LNCAP (cell line): ENCODE data around the gene JARID2.

ENCODE experiments used
- CTCF ChIP-seq: fragments of 450-650 bp; IDR thresholded peaks from 2 replicates; pipeline ENCODE4 v1.5.1; 2017; ENCODE audit warnings: mild to moderate bottlenecking

JARID2 gene

GRCh38 chr6:15389765-15390723 lies 144.2 kb downstream of the JARID2 start:
- TF ChIP-seq CTCF = no peak; the same call in 1 of the 2 replicates

DNA sequence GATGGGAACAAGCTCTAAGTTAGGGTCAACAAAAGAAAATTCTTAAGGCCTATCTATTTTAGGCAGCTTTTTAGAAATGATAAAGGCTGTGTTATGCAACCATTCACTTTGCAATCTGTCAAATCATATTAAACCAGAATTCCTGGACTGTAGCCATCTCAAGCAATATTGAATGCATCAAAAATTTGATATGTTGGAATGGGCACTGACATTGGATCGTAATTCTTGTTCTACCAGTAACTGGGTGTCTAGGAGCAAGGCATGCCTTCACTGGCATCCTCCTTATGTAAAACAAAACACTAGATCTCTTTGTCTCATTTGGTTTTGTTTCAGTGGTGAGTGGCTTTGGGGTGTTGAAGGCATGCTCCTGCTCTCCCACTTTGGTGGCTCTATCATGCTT lies 145.6 kb downstream of the JARID2 start:
- TF ChIP-seq CTCF = no peak

DNA sequence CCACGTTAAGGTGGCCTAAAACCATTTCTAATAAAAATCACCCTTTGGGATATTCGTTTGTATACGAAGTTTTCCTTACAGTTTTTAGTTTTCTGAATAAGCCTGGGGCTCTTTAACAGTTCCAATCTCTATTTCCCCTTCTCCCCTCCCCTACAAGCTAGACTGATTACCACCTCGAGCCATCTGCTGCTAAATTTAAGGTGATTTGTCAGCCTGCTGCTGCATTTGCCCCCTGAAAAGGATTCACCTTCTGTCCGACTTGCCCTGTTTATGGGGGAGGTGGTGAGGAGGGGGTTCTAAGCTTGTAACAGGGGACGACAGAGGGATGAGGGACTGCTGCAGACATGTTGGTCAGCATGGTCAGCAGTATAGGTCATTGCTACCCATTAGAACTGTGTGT lies 146.3 kb downstream of the JARID2 start:
- no peak for TF ChIP-seq CTCF

DNA sequence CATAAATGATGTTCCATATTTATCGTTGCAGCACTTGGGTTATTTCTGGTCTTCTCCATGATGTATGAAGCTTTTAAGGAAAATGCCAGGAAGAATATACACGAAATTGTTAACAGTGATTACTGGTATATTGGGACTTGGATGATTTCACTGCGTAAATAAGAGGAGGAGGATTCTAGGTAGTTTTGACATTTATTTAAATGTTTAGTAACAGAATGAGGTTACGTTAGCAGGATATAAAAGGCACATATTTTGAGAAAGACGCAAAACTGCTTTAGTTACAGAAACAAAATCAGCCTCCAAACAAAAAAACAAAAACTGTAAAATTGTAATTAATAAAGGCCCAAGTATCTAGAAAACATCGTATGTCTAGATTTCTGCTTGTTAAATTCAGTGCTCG lies 147.7 kb downstream of the JARID2 start:
- TF ChIP-seq CTCF = no peak

DNA sequence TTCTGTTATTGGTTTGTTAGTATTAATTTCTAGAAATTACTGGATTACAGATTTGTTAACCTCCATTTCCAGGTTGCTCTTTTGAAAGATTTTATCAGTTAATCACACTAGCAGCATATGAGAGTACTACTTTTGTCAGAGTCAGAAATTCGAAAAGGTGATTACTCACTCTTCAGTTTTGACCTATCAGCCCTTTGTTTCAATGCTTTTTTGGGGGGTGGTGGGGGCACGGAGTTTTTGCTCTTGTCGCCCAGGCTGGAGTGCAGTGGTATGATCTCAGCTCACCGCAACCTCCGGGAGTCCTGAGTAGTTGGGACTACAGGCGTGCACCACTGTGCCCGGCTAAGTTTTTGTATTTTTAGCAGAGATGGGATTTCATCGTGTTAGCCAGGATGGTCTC lies 149.2 kb downstream of the JARID2 start:
- TF ChIP-seq CTCF = no peak

GRCh38 chr6:15396808-15397207 lies 150.9 kb downstream of the JARID2 start:
- no peak for TF ChIP-seq CTCF

DNA sequence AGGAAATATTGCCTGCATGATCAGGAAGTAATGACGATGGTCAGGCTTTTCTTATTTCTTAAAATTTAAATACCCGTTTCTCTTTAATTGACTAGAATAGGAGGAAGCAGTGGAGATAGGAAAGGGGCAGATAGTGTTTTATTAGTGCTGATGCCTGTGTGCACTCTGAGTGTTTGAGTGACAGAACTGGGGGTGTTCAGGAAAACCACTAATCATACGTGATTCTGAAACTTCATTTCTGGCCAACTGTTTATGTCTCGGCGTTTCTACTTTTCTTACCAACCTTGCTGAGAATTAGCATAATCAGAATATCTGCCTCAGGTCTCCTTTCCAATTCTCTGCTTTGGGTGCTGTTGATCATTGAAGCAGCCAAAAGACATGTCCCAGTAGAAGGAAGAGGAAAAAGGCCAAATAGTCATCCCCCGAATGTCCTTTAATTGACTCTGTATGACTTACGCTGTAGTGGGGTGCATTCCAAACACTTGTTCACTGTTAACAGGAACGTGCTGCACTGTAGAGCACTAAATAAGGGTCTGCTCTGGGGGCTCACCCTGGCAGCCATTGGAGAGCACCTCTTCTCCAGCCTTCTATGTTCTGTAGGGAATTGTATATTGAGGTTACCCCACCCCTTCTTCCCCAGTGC lies 152.9 kb downstream of the JARID2 start:
- no peak for TF ChIP-seq CTCF
